GM12878 (cell line): ENCODE data around the gene ZNF688.
A peak's percentile ranks its signal among the peaks of the same experiment; 100 is the strongest.

Experiments used
- BMI1 ChIP-seq: fragments of 450-650 bp; IDR thresholded peaks from 2 replicates; pipeline ENCODE4 v1.6.1; 2016; ENCODE audit warnings: mild to moderate bottlenecking, moderate library complexity, borderline replicate concordance
- GABPA ChIP-seq: IDR thresholded peaks from 2 replicates; pipeline ENCODE4 v1.6.1; 2014; ENCODE audit warnings: antibody characterized with exemption, low read depth, mild to moderate bottlenecking, inconsistent platforms
- JUNB ChIP-seq: IDR thresholded peaks from 2 replicates; pipeline ENCODE4 v1.6.1; 2016; ENCODE audit warnings: antibody characterized with exemption, mild to moderate bottlenecking
- KDM1A ChIP-seq: fragments of 200-600 bp; sonication (generic); IDR thresholded peaks from 2 replicates; pipeline ENCODE4 v1.6.1; 2016; ENCODE audit warnings: borderline replicate concordance
- MEF2A ChIP-seq: IDR thresholded peaks from 2 replicates; pipeline ENCODE4 v1.6.1; 2011; ENCODE audit warnings: low read depth, mild to moderate bottlenecking, low read length, moderate library complexity; ENCODE audit not compliant: insufficient read depth
- NBN ChIP-seq: fragments of 450-650 bp; IDR thresholded peaks from 2 replicates; pipeline ENCODE4 v1.6.1; 2016
- POLR2A ChIP-seq: IDR thresholded peaks from 2 replicates; pipeline ENCODE4 v1.6.1; 2011; ENCODE audit warnings: low read depth, mild to moderate bottlenecking, low read length
- POLR2AphosphoS2 ChIP-seq: IDR thresholded peaks from 2 replicates; pipeline ENCODE4 v1.6.1; 2011; ENCODE audit warnings: low read depth, mild to moderate bottlenecking, low read length, improper control_type of control experiment, moderate library complexity
- RAD21 ChIP-seq: IDR thresholded peaks from 2 replicates; pipeline ENCODE4 v1.6.1; 2011; ENCODE audit warnings: mild to moderate bottlenecking, low read depth, low read length, moderate library complexity; ENCODE audit not compliant: insufficient read depth
- TF ChIP-seq, protein P1 (sequence below), 3 experiments: IDR thresholded peaks in 2 of 3; conservative IDR thresholded peaks in 1 of 3; 2 replicates each; pipeline ENCODE4 v1.5.1; 2011; ENCODE audit warnings: low read depth in 3 of 3, low read length in 3 of 3, mild to moderate bottlenecking in 3 of 3, control low read depth in 2 of 3, moderate library complexity in 2 of 3, inconsistent platforms in 1 of 3, mixed read lengths in 1 of 3; ENCODE audit not compliant: control insufficient read depth in 2 of 3, insufficient read depth in 1 of 3; ENCODE audit errors: extremely low read depth in 1 of 3
- TF ChIP-seq, protein P2 (sequence below): IDR thresholded peaks from 2 replicates; pipeline ENCODE4 v1.6.1; 2011; ENCODE audit warnings: low read depth, low read length, improper control_type of control experiment, borderline replicate concordance

- no peak for TF ChIP-seq JUNB
- no peak for TF ChIP-seq GABPA
- TF ChIP-seq NBN = peak; percentile 72
- TF ChIP-seq, protein P1, sequence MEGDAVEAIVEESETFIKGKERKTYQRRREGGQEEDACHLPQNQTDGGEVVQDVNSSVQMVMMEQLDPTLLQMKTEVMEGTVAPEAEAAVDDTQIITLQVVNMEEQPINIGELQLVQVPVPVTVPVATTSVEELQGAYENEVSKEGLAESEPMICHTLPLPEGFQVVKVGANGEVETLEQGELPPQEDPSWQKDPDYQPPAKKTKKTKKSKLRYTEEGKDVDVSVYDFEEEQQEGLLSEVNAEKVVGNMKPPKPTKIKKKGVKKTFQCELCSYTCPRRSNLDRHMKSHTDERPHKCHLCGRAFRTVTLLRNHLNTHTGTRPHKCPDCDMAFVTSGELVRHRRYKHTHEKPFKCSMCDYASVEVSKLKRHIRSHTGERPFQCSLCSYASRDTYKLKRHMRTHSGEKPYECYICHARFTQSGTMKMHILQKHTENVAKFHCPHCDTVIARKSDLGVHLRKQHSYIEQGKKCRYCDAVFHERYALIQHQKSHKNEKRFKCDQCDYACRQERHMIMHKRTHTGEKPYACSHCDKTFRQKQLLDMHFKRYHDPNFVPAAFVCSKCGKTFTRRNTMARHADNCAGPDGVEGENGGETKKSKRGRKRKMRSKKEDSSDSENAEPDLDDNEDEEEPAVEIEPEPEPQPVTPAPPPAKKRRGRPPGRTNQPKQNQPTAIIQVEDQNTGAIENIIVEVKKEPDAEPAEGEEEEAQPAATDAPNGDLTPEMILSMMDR (IDR thresholded peaks at IDR 0.05 in 2 of 3, conservative IDR thresholded peaks at IDR 0.05 in 1 of 3; ENCODE audit: control insufficient read depth in 2 of 3, extremely low read depth in 1 of 3, insufficient read depth in 1 of 3, low read depth in 3 of 3, low read length in 3 of 3) = peak; percentile 19 to 42 (median 25); a peak in 4 of 6 replicates
- TF ChIP-seq POLR2A = peak; percentile 42; the same call in 1 of the 2 replicates
- TF ChIP-seq POLR2AphosphoS2 = peak; percentile 68; the same call in 1 of the 2 replicates
- TF ChIP-seq MEF2A = no peak
- TF ChIP-seq, protein P2, sequence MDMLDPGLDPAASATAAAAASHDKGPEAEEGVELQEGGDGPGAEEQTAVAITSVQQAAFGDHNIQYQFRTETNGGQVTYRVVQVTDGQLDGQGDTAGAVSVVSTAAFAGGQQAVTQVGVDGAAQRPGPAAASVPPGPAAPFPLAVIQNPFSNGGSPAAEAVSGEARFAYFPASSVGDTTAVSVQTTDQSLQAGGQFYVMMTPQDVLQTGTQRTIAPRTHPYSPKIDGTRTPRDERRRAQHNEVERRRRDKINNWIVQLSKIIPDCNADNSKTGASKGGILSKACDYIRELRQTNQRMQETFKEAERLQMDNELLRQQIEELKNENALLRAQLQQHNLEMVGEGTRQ = peak; percentile 7; the same call in 1 of the 2 replicates
- no peak for TF ChIP-seq RAD21
- TF ChIP-seq BMI1 = peak; percentile 95
- TF ChIP-seq KDM1A = no peak
These were observed 44.5 kb downstream of the ZNF688 start for GRCh38 chr16:30526823-30527634.
